T-helper 2 cell treated with Interferon-gamma antibody and Interleukin-4, amounts not matched to agents 5 μg/mL and 100 μg/mL, for 36 hours (primary cell): ENCODE results near the gene DPH3.

ENCODE experiments used
- DNase-seq: peaks from one replicate; pipeline ENCODE4 v3.0.0; 2021; ENCODE audit warnings: low spot score
- H3K27ac Mint-ChIP-seq: one replicate; pipeline ENCODE4 v1.8.0; 2021; ENCODE audit warnings: mild to moderate bottlenecking, mixed read lengths
- H3K27me3 Mint-ChIP-seq: one replicate; pipeline ENCODE4 v1.8.0; 2021; ENCODE audit warnings: low read depth, mixed read lengths
- H3K36me3 Mint-ChIP-seq: one replicate; pipeline ENCODE4 v1.8.0; 2021; ENCODE audit warnings: low read depth, mixed read lengths
- H3K4me1 Mint-ChIP-seq: one replicate; pipeline ENCODE4 v1.8.0; 2021; ENCODE audit warnings: low read depth, mixed read lengths
- H3K4me3 Mint-ChIP-seq: one replicate; pipeline ENCODE4 v1.8.0; 2022; ENCODE audit warnings: mild to moderate bottlenecking, moderate library complexity, mixed read lengths
- H3K9me3 Mint-ChIP-seq: one replicate; pipeline ENCODE4 v1.8.0; 2021; ENCODE audit warnings: mixed read lengths

DPH3 gene

GRCh38 chr3:16255726-16256125 is 9.0 kb downstream of the DPH3 start:
- H3K27ac Mint-ChIP-seq: no peak overlapping the region
- no peak overlapping the region for H3K4me3 Mint-ChIP-seq
- peaks cover 14% of the 10 kb centered on the region for H3K4me1 Mint-ChIP-seq

GRCh38 chr3:16255326-16255725 is 9.4 kb downstream of the DPH3 start:
- peaks cover 9% of the 10 kb centered on the region for H3K36me3 Mint-ChIP-seq
- H3K9me3 Mint-ChIP-seq: no peaks in the 10 kb centered on the region
- DNase-seq: no peak
- no peak overlapping the region for H3K27ac Mint-ChIP-seq
- H3K4me3 Mint-ChIP-seq: peak overlapping the region; percentile 58
- no peaks in the 10 kb centered on the region for H3K27me3 Mint-ChIP-seq
- peaks cover 14% of the 10 kb centered on the region for H3K4me1 Mint-ChIP-seq

More at GRCh38 chr3:16255726-16256125, 9.0 kb downstream of the DPH3 start:
- Mint-ChIP-seq H3K27me3 (no peaks in the 10 kb centered on the region), H3K36me3 (peaks cover 9% of the 10 kb centered on the region), H3K9me3 (no peaks in the 10 kb centered on the region)
- no peak for DNase-seq

GRCh38 chr3:16254916-16255315 is 9.8 kb downstream of the DPH3 start:
- Mint-ChIP-seq H3K4me3 (peak overlapping the region; percentile 58), H3K36me3 (peaks cover 7% of the 10 kb centered on the region), H3K27ac (peak overlapping the region; percentile 3), H3K4me1 (peaks cover 14% of the 10 kb centered on the region), H3K27me3 (no peaks in the 10 kb centered on the region), H3K9me3 (no peaks in the 10 kb centered on the region)
- no peak for DNase-seq

GRCh38 chr3:16253601-16254000 is 11.1 kb downstream of the DPH3 start:
- H3K27ac Mint-ChIP-seq: no peak overlapping the region
- H3K4me3 Mint-ChIP-seq: no peak overlapping the region
- H3K4me1 Mint-ChIP-seq: peaks cover 13% of the 10 kb centered on the region
- no peaks in the 10 kb centered on the region for H3K9me3 Mint-ChIP-seq
- peaks cover 2% of the 10 kb centered on the region for H3K36me3 Mint-ChIP-seq
- no peak for DNase-seq
- H3K27me3 Mint-ChIP-seq: no peaks in the 10 kb centered on the region

GRCh38 chr3:16252988-16253387 is 11.8 kb downstream of the DPH3 start:
- Mint-ChIP-seq H3K4me3 (no peak overlapping the region), H3K36me3 (peaks cover 2% of the 10 kb centered on the region), H3K27me3 (no peaks in the 10 kb centered on the region), H3K27ac (no peak overlapping the region), H3K9me3 (no peaks in the 10 kb centered on the region), H3K4me1 (peaks cover 15% of the 10 kb centered on the region)
- no peak for DNase-seq

- H3K4me3 Mint-ChIP-seq: no peak overlapping the region
- H3K27me3 Mint-ChIP-seq: no peaks in the 10 kb centered on the region
- H3K27ac Mint-ChIP-seq: no peak overlapping the region
- H3K36me3 Mint-ChIP-seq: peaks cover 2% of the 10 kb centered on the region
- H3K4me1 Mint-ChIP-seq: peaks cover 17% of the 10 kb centered on the region
- no peak for DNase-seq
- no peaks in the 10 kb centered on the region for H3K9me3 Mint-ChIP-seq
Measured at GRCh38 chr3:16252243-16252978, 12.3 kb downstream of the DPH3 start.

GRCh38 chr3:16251316-16252085 is 13.2 kb downstream of the DPH3 start:
- no peak overlapping the region for H3K27ac Mint-ChIP-seq
- peaks cover 25% of the 10 kb centered on the region for H3K4me1 Mint-ChIP-seq

GRCh38 chr3:16249886-16250285 is 14.9 kb downstream of the DPH3 start:
- H3K9me3 Mint-ChIP-seq: no peaks in the 10 kb centered on the region
- H3K4me3 Mint-ChIP-seq: no peak overlapping the region
- no peak overlapping the region for H3K27ac Mint-ChIP-seq
- DNase-seq: no peak
- no peaks in the 10 kb centered on the region for H3K27me3 Mint-ChIP-seq
- no peaks in the 10 kb centered on the region for H3K36me3 Mint-ChIP-seq
- H3K4me1 Mint-ChIP-seq: peaks cover 18% of the 10 kb centered on the region

More at GRCh38 chr3:16251316-16252085, 13.2 kb downstream of the DPH3 start:
- no peak for DNase-seq
- no peaks in the 10 kb centered on the region for H3K9me3 Mint-ChIP-seq
- no peaks in the 10 kb centered on the region for H3K36me3 Mint-ChIP-seq
- H3K27me3 Mint-ChIP-seq: no peaks in the 10 kb centered on the region
- H3K4me3 Mint-ChIP-seq: no peak overlapping the region

GRCh38 chr3:16249336-16249735 is 15.4 kb downstream of the DPH3 start:
- Mint-ChIP-seq H3K4me3 (no peak overlapping the region), H3K27me3 (no peaks in the 10 kb centered on the region), H3K36me3 (no peaks in the 10 kb centered on the region), H3K27ac (no peak overlapping the region), H3K4me1 (peaks cover 15% of the 10 kb centered on the region), H3K9me3 (no peaks in the 10 kb centered on the region)
- no peak for DNase-seq

GRCh38 chr3:16248556-16248955 is 16.2 kb downstream of the DPH3 start:
- Mint-ChIP-seq H3K27me3 (no peaks in the 10 kb centered on the region), H3K36me3 (no peaks in the 10 kb centered on the region), H3K27ac (no peak overlapping the region), H3K4me1 (peaks cover 20% of the 10 kb centered on the region), H3K9me3 (no peaks in the 10 kb centered on the region), H3K4me3 (no peak overlapping the region)
- no peak for DNase-seq

- H3K27me3 Mint-ChIP-seq: no peaks in the 10 kb centered on the region
- DNase-seq: peak; percentile 69
- H3K27ac Mint-ChIP-seq: no peak overlapping the region
- no peaks in the 10 kb centered on the region for H3K9me3 Mint-ChIP-seq
- no peaks in the 10 kb centered on the region for H3K36me3 Mint-ChIP-seq
- H3K4me1 Mint-ChIP-seq: peaks cover 22% of the 10 kb centered on the region
- H3K4me3 Mint-ChIP-seq: no peak overlapping the region
Measured at GRCh38 chr3:16247282-16248061, 17.3 kb downstream of the DPH3 start.

GRCh38 chr3:16245609-16246008 is 19.1 kb downstream of the DPH3 start:
- no peaks in the 10 kb centered on the region for H3K27me3 Mint-ChIP-seq
- DNase-seq: no peak
- no peaks in the 10 kb centered on the region for H3K36me3 Mint-ChIP-seq
- H3K4me1 Mint-ChIP-seq: peaks cover 24% of the 10 kb centered on the region
- H3K27ac Mint-ChIP-seq: no peak overlapping the region
- H3K4me3 Mint-ChIP-seq: no peak overlapping the region
- H3K9me3 Mint-ChIP-seq: no peaks in the 10 kb centered on the region

GRCh38 chr3:16243706-16244490 is 20.8 kb downstream of the DPH3 start:
- Mint-ChIP-seq H3K4me3 (no peak overlapping the region), H3K4me1 (peaks cover 24% of the 10 kb centered on the region), H3K36me3 (no peaks in the 10 kb centered on the region), H3K9me3 (no peaks in the 10 kb centered on the region), H3K27ac (no peak overlapping the region), H3K27me3 (no peaks in the 10 kb centered on the region)
- no peak for DNase-seq
